HG03521 (cell line): ENCODE data around the gene OR8S1.
"Not testable (repeated sequence)": the region's sequence is repeated elsewhere in the genome, so short reads cannot be mapped to it uniquely, and the experiment has no call there.

Experiments used
- ATAC-seq: cut with Tn5 transposase; IDR thresholded peaks from one replicate; pipeline ENCODE4 v1.9.1; 2021; ENCODE audit warnings: mild to moderate bottlenecking, moderate library complexity; ENCODE audit not compliant: unreplicated experiment

Gene OR8S1

DNA sequence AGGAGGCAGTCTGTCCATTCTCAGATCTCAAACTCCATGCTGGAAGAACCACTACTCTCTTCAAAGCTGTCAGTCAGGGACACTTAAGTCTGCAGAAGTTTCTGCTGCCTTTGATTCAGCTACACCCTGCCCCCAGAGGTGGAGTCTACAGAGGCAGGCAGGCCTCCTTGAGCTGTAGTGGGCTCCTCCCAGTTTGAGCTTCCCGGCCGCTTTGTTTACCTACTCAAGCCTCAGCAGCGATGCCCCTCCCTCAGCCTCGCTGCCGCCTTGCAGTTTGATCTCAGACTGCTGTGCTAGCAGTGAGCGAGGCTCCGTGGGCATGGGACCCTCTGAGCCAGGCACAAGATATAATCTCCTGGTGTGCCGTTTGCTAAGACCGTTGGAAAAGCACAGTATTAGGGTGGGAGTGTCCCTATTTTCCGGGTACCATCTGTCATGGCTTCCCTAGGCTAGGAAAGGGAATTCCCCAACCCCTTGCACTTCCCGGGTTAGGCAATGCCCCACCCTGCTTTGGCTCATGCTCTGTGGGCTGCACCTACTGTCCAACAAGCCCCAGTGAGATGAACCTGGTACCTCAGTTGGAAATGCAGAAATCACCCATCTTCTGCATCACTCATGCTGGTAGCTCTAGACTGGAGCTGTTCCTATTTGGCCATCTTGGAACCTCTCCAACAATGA, 28.4 kb downstream of the OR8S1 start:
- not testable (repeated sequence) for ATAC-seq

DNA sequence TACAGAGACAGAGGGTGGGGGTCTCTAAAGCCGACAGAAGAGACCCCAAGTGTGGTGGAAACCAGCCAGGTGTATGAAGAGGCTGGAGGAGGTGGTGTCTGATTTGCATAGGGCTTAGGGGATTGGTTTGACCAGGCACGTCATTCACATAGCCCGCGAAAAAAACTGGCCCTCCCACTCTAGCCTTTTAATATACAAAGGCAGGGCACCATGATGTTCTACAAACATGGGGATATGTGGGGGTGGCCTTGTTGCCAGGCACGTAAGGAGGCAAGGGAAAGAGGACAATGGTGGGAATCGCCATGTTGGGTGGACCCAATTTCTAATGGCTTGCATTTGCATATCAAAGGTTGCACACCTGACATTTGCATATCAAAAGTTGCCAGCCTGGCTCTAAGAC, 31.2 kb downstream of the OR8S1 start:
- no peak for ATAC-seq

DNA sequence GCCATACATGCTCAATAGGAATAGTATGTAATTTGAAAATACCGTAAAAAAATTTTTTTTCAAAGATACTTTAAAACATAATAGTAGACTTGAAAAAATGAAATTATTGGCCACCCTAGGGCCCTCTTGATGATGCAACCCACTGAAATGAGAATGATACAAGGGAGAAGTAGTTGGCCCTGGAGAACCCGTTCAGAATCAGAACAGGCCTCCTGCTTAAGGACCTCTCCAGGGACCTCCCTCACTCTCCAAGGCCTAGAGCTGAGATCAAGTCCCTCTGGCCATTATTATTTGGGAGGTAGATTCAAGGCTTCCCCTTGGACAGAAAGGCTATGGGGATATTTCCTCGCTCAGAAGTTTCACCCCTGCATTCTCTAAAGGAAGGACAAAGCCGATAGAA, 32.5 kb downstream of the OR8S1 start:
- ATAC-seq, result no peak

DNA sequence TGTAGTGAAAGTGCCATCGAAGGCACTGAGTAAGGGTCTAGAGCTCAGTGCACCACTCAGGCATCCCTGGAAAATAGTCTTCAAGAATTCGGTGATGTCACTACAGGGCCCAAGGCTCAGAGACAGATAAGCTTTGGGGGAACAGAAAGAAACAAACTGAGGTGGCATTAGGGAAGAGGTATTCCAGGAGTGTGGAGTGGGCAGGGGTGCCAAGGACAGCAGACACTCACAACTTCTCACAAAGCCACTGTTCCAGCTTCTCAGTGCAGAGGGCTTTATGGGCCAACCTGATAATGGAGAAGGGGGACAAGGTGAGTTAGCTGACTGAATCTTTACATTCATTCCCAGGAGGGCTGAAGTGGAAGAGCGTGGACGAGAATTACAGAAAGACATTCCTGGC, 42.3 kb downstream of the OR8S1 start:
- no peak for ATAC-seq

DNA sequence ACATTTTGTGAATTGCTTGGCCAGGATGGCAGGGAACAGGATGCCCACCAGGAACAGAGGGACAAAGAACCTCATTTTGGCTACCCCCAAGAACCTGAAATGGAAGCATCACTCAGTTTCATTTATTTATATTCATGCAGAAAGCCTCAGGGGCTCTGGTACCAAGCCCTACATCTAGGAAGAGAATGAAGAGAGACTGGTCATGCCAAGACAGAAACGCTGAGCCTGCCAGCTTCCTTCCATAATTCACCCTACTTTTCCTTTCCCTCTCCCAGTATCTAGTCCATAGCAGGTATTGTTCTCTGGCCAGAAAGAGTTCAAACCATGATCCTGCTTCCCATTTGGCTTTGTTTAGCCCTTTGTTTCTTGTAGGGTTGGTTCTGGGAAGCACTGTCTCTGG, 44.5 kb downstream of the OR8S1 start, which contains the start of gene LALBA:
LALBA (minus strand) TSS at position 101 of the 400 bp plus-strand sequence; CDS start at position 75, 26 bp downstream.
- no peak for ATAC-seq

DNA sequence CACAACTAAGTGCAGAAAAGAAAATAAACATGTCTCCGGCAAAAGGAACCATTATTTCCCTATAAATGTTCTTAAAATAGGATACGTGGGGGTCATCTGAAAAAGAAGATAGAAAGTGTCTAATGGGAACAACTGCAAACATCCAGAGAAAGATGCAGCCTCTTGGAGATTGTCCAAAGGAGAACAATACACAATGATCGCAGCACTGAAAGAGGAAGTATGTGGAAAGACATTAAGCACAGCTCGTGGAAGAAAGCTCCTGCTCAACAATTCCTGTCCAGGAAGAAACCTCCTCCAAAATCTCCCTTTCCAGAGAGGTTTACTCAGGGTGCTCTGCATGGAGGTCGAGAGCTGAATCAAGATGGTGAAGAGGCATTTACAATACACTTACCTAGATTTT, 46.9 kb downstream of the OR8S1 start:
- ATAC-seq, result no peak
